HFF-Myc (cell line): ENCODE data around the gene STAP2.
"Not testable (repeated sequence)": the region's sequence is repeated elsewhere in the genome, so short reads cannot be mapped to it uniquely, and the experiment has no call there.

Source experiments
- DNase-seq: peaks from one replicate; pipeline ENCODE4 v3.0.0-alpha.2; 2011; ENCODE audit warnings: low read depth; ENCODE audit errors: extremely low read depth
- H3K4me3 ChIP-seq: replicated peaks from 2 replicates; pipeline ENCODE4 v1.5.1; 2011; ENCODE audit warnings: low read depth, mild to moderate bottlenecking, control low read depth, low read length
- TF ChIP-seq, protein P1 (sequence below): IDR thresholded peaks from 2 replicates; pipeline ENCODE4 v1.5.1; 2012; ENCODE audit warnings: mild to moderate bottlenecking, low read depth, low read length, control low read depth; ENCODE audit errors: missing control alignments

STAP2 gene

DNA sequence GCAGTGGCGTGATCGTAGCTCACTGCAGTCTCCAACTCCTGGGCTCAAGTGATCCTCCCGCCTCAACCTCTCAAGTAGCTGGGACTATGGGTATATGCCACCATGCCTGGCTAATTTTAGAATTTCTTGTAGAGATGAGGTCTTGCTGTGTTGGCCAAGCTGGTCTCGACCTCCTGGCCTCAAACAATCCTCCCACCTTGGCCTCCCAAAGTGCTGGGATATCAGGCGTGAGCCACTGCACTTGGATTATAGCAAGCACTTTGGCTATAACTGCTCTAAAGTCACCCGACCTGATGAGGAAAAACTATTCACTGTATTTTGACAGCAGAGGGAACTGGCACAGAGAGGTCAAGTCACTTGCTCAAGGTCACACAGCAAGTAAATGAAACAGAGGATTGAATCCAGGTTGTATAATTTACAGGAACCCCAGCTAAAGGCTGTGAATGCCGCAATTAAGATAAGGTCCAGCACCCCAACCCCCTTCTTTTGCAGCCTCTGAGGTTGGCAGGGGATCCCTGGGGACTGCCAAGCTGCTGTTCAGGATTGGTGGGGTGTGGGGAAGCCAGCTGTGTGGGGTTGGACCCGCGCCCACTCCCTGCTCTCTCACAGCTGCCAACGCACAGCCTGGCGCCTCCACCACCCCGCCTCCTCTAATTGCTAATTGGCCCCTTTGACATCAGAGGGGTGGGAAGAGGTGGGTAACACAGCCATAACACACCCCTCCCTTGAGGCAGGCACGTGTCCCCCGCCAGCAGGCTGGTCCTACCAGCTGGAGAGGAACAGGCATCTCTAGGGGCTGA is 42.5 kb downstream of the STAP2 start:
- no peak overlapping the region for H3K4me3 ChIP-seq
- TF ChIP-seq, protein P1, sequence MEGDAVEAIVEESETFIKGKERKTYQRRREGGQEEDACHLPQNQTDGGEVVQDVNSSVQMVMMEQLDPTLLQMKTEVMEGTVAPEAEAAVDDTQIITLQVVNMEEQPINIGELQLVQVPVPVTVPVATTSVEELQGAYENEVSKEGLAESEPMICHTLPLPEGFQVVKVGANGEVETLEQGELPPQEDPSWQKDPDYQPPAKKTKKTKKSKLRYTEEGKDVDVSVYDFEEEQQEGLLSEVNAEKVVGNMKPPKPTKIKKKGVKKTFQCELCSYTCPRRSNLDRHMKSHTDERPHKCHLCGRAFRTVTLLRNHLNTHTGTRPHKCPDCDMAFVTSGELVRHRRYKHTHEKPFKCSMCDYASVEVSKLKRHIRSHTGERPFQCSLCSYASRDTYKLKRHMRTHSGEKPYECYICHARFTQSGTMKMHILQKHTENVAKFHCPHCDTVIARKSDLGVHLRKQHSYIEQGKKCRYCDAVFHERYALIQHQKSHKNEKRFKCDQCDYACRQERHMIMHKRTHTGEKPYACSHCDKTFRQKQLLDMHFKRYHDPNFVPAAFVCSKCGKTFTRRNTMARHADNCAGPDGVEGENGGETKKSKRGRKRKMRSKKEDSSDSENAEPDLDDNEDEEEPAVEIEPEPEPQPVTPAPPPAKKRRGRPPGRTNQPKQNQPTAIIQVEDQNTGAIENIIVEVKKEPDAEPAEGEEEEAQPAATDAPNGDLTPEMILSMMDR = no peak
- DNase-seq = no peak

DNA sequence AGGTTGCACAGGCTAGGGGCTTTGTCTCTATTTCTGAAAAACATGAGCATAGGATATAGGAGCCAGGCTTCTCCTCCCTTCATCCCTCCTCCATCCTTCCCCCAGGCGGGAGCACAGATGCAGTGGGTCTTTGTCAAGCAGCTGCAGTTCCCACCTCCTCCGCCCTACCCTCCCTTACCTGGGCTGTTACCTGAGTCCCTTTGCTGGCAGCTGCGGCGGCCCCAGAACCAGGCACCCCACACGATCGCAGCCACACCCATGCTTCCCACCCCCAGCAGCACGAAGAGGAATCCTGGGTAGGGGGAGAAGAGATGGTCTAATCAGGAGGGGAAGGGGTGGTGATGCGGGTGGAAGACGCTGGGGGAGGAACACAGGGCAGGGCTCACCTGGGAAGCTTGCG is 44.2 kb downstream of the STAP2 start:
- TF ChIP-seq, protein P1 = no peak
- no peak overlapping the region for H3K4me3 ChIP-seq
- DNase-seq = no peak

DNA sequence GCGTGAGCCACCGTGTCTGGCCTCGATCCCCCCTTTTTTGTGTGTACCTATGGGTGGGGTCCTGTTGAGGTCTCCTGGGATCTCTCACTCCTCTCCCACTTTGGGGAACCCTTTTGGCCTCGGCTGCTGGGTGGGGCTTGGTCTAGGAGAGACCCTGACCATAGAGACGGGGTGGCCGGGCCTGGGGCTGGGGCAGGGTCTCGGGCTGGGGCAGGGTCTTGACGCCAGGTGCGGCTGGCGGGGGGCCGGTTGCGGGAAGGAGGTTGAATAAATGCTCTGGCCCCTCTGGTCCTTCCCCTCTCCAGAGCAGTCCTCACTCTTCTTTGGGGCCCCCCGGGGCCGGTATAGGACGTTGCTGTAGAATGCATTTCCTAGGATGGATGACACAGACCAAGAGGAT is 46.1 kb downstream of the STAP2 start:
- TF ChIP-seq, protein P1 = no peak
- DNase-seq = no peak

DNA sequence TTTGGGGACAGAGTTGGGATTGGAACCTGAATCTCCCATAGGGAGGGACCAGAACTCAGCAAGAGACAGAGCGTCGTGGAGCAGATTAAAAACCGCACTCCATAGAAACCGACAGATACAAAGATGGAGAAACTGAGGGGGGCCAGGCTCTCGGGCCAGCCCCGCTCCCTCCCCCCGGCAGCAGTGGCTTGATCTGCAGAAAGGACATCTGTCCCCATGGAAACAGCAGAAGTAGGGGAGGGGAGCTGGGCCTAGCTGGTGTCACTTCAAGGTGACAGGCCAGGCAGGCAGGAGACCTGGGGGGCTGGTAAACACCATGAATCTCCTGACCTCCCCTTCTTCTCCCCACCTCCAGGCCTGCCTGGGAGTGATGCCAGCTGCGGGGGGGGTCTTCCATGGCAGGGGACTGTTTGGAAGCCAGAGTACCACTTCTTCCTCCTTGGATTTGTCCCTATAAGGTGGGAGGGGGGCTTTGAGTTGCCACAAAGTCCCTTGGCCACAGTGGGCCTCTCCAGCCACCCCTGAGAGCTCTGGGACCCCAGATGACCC is 47.4 kb downstream of the STAP2 start:
- DNase-seq = no peak
- H3K4me3 ChIP-seq = no peak overlapping the region
- TF ChIP-seq, protein P1 = no peak

More for the DNA sequence above, 46.1 kb downstream of the STAP2 start:
- no peak overlapping the region for H3K4me3 ChIP-seq

DNA sequence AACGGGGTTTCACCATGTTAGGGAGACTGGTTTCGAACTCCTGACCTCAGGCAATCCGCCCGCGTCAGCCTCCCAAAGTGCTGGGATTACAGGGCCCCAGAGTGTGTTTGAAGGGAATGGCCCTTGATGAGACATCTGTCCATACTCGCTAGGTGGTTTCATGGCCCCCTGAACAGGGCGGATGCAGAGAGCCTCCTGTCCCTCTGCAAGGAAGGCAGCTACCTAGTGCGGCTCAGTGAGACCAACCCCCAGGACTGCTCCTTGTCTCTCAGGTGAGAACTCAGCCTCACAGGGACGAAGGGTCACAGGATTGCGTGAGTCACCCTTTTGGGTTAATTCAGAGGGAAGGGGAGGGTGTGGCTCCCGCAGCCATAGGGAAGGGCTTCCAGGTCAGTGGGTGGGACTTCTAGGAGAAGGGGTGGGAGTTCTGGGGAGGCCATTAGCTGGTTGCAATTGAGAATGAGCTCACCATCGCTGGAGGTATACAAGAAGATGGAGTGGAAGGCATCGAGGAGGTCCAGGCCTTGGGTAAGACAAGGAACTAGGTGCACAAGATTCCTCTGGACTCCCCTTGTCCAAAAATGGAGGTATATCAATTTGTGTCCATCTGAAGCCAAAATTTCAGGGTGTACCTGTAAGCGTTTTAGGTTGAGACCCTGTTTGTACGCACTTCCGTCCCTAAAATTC is 50.4 kb downstream of the STAP2 start:
- DNase-seq = no peak
- TF ChIP-seq, protein P1 = no peak
- H3K4me3 ChIP-seq = no peak overlapping the region

DNA sequence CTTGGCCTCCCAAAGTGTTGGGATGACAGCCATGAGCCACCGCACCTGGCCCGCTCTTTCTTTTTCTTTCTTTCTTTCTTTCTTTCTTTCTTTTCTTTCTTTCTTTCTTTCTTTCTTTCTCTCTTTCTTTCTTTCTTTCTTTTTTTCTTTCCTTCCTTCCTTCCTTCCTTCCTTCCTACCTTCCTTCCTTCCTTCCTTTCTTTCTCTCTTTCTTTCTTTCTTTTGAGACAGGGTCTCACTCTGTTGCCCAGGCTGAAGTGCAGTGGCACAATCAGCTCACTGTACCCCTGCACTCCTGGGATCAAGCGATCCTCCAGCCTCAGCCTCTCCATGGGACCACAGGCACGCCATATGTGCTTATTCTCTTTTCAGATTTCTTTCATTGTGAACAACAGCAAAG is 52.5 kb downstream of the STAP2 start:
- not testable (repeated sequence) for H3K4me3 ChIP-seq, DNase-seq

DNA sequence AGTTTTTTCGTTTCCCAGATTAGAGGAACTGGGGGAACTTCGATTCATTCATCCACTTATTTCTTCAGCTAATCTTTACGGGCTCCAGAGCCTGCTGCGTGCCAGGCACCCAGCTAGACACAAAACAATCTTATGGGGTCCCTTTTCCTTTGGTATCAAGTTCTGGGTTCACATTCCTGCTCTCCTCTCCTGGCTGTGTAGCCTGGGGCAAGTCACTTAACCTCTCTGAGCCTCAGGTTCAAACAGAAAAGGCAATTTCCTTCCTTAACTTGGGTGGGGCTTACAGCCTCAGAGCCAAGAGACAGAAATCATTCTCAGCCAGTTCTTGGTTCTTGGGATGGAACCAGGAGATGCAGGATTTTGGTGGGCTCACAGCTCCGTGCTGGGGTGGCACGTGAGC is 53.7 kb downstream of the STAP2 start:
- H3K4me3 ChIP-seq = no peak overlapping the region
- TF ChIP-seq, protein P1 = no peak
- no peak for DNase-seq
